GM04504 (cell line): ENCODE data around the gene SAMD14.

ENCODE experiments used
- DNase-seq: peaks from one replicate; pipeline ENCODE4 v3.0.0-alpha.2; 2012; ENCODE audit warnings: low read depth

Gene SAMD14

DNA sequence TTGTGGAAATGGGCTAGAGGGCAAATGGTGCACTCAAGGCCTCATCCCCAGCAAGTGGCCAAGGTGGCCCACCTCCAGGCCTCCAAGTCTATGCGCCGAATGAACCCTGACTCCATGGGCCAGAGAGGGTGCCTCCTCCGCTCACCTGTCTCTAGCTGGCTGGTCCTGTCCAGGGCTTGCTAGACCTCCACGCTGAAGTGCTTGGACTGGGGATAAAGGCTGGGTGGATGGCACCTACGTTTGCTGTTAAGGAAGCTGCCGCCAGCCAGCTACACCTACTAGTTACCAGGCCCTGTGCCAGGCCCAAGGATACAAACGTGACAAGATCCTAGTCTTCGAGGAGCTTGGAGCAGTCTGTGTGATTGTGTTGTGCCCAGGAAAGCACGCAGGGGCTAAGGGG, 35.1 kb upstream of the SAMD14 start:
- DNase-seq = no peak

DNA sequence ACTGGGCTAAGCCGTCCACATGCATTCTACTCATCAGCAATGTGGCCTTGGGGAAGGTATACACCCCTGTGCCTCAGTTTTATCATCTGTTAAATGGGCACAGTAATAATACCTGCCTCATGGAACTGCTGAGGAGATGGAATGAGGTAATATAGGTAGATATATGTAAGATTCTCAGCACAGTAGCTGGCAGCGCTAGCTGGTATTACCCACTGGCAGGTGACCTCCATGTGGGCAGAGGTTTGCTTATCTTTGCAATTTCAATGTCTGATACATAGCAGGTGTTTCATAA, 34.7 kb upstream of the SAMD14 start:
- no peak for DNase-seq

DNA sequence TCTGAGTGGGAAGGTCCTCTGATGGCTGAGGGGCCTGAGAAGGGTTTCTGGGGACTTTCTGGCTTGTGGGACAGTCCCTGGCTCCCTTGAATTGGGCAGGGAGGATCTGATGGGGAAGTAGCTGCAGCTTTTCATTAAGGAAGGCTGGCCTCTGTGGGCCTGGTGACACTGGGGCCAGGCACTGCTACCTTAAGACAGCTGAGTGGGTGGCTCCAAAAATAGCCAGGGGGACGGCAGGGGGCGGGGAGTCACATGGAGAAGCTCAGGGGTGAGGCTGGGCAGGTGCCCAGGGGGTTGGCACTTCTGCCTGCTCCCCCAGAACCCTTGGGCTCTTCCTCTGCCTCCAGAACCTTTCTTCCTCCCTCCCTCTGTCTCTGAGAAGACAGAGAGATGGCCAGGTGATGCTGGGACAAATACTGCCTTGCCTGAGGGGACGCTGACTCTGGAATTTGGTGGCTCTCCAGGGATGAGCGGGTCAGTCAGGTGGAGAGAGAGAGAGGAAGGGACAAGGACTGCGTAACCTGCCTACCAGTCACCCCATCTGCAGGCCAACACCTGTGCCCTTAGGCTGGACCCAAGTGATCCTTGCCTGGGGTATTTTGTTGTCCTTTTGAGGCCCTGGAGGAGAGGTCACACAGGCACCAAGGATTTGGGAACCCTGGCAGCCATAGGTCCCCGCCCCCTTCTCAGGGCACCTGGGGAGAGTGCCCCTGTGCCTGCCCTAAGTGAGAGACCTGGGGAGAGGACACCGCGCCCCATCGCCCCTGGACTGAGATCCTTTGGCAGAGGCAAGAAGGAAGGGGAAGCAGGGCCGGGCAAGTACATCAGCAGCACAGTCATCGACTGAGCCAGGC, 34.1 kb upstream of the SAMD14 start:
- no peak for DNase-seq

DNA sequence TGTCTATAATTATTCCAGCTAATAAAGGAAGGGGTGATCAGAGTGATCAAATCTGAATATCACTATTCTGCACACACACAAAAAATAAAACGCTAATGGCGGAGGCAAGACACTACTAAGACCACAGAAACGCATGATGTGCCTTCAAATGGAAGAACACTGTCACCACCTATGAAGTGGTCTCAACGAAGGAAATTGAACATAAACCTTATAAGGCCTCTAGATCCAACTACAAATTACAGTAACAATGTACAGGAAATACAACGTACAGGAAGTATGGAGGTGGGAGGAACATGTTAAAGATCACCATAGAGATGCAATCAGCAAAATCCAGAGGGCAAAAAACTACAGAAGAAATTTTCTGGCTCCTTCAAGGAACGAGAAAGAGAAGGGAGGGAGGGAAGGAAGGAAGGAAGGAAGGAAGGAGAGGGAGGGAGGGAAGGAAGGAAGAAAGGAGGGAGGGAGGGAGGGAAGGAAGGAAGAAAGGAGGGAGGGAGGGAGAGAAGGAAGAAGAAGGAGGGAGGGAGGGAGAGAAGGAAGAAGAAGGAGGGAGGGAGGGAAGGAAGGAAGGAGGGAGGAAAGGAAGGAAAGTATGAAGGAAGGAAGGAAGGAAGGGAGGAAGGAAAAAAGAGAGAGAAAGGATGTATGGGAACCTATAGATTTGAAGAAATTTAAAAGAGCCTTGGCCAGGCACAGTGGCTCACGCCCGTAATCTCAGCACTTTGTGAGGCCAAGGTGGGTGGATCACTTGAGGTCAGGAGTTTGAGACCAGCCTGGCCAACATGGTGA, 32.7 kb upstream of the SAMD14 start:
- DNase-seq = no peak

DNA sequence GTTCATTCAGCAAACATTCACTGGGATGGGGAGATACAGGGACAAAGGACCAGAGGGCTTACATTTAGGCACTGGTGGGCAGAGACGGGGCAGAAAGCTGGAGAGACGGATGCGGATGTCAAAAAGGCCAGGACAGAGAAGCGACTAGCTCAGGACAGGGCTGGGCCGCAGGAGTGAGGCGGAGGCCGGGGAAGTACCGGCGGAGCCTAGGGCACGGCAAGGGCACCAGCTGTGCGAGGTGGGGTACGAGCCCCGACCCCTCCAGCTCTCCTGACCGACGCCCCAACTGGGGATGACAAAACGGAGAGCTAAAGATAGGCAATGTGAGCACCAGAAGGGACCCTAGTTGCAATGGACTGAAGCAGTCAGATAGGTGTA, 31.9 kb upstream of the SAMD14 start:
- no peak for DNase-seq

DNA sequence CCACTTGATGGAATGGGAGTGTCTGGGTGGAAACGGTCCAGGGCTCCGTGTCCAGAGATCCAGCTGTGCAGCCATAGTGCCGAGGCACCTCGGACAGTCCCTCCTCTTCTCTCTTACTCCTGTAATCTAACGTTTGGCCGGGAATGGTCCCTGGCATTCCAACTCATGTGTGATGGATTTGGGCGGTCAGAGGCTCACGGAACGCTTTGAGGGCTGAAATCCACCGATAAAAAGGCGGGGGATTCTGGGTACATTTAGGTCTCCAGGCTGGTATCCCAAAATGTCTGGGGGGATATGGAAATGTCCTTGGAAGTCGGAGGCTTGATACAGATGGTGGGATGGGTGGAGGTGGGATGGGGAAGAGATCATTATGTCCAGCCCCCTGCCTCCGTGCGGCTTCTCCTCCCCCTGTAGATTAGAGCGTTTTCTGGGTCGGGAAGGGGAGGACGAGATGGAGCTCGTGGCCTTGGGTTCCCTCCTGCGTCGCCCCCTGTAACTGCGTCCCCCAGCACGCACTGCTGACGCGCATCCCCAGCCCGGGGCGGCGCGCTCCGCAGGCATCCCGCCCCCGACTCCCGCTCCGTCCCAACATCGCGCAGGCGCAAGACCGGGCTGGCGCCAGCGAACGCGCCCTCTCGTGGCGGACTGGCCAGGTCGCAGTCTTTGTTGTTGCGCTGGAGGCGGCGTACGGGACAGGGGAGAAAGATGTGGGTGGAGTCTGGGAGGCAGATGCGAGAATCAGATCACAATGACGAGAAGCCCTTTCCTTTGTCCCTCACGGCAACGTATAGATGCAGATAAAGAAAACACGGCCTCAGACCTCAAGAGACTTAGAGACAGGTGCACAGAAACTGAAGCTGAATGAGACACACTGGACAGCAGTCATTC, 31.3 kb upstream of the SAMD14 start:
- peak; percentile 72 for DNase-seq

DNA sequence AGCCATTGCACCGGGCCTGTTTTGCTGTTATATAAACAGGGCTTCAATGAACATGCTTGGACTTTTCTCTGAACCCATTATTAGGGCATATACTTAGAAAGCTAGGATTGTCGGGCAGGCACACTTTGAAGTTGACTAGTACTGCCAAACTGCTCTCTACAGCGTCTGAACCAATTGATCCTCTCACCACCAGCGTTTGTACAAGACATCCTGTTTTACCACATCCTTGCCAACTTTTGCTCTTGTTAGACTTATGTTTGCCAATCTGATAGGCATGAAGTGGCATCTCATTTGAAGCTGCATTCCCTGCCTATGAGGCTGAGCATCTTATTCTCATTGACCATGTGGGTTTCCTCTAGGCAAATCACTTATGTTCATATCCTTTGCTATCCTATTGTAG, 27.9 kb upstream of the SAMD14 start:
- no peak for DNase-seq

DNA sequence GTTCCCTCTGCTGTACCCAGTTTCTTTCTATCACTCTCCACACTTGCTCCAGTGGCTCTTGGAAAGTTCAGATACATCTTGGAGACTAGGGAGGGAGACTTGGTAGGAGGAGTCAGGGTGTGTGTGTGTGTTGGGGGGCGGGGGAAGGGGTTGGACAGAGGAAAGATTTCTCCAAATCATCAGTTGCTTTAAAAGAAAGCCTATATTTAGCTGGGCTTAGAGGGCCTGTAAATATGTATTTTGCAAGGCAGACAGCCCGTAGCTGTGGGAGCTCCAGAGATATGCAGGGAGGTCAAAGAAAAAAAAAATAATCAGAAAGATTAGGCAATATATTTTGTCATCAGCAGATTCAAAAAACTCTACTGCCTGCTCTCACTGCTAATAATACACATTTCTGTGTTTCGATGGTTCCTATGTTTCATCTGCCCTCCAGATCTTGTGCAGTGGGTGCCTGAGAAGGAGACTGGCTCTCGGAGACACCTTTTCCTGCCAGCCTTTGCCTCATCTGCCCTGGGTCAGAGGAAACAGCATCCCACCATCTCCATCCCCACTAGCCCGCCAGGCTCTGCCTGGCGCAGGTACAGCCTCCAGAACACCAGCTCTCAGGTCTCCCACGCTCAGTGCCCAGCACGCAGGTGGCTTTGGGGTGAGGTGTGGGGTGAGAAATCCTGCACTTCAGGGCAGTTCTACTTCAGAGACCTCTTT, 25.3 kb upstream of the SAMD14 start:
- DNase-seq = no peak

DNA sequence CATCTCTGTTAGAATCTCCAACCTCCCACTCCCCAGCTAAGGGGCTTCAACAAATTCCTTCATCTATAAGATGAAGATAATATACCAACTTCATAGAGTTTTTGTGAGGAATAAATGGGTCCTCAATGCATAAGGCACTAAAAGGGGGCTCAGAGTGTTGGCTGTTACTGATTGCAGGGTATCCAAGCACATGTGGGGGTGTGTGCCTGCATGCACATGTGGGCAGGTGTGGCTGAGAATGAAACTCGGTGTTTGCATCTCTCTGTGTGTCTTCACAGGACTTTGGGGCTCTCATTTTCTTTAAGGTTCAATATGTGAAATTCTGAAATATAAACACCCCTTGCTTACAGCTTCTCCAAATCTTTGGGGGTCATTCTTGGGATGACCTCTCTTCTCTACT, 24.6 kb upstream of the SAMD14 start:
- no peak for DNase-seq

DNA sequence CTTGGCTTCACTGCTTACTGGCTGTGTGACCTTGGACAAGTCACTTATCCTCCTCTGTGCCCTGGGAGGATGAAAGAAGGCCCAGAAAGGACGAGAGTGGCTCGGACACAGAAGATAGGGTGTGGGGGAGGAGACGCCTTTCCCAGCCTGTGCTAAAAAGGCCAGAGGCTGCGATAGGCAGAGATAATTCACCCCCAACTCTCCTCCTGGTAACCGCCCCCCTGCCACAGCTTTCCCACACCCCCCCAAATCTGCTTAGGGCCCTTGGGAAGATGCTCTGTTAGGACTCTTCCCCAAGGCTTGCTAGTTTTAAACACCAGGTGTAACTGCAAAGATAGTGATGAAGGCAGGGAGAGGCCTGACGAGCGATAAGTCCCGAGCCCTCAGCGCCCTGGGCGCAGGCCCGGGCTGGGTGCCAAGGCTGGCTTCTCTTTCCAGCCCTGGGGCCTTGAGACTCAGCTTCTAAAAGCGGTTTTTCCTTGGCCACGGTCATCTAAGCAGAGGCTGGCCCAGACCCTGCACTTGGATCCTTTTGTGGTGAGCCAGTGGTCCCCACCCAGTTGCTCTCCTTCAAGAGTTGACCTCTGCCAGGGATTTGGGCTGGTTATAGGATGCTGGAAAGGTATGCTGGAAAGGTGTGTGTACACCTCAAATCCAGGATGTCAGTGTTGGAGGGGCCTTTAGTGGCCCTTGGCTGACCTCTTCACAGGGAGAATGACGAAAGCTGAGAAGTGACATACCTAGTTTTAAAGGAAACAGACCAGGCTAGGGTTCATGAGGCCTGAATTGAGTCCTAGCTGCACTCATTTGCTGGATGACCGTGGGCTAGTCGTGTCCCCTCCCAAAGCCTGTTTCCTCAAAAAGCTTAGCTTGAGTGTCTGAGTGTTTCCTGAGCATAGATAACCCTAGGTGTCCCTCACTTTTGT, 24.0 kb upstream of the SAMD14 start:
- DNase-seq = no peak

DNA sequence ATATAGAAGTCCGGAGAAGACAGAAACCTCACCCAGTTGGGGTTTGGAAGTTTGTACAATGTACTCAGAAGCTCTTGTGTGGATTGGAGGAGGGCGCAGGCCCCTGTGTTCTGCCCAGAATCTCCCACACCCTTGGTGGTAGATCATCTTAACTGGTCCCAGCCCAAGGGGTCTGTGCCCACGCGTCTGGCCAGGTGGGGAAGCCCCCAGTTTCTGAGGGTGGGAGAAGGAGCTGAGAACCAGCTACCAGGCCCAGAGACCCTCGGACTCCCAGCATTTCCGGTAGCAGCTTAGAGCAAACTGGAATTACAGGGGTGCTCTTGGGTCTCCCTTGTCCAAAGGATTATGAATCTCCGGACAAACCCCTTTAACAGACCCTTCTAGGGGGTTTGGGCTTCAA, 22.8 kb upstream of the SAMD14 start:
- DNase-seq = no peak

DNA sequence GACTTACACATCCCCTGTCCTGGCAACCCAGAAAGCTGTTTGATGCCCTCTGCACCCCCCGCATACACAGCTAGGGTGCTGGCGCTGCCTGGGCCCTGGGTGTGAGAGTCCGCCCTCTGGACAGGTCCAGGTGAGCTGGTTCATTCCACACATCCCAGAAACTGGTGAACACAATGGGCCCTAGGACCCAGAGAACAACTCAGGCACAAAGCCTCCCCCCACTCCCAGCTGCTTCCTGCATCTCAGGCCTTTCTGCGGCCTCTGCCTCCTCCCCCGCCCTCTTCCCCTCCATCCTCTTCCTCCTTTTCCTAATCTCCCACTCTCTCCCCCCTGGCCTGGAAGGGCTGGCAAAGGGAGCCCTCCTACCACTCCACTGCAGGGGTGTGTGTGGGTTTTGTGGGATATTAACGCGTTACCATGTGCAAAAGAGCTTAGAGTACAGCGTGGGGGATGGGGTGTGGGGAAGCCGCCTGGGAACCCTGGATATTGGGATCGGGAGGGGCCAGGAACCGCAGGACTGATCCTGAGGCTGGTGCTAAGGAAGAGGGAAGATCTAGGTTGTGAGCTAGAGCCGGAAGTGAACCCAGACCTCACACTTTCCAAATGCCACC, 22.1 kb upstream of the SAMD14 start:
- peak; percentile 72 for DNase-seq

DNA sequence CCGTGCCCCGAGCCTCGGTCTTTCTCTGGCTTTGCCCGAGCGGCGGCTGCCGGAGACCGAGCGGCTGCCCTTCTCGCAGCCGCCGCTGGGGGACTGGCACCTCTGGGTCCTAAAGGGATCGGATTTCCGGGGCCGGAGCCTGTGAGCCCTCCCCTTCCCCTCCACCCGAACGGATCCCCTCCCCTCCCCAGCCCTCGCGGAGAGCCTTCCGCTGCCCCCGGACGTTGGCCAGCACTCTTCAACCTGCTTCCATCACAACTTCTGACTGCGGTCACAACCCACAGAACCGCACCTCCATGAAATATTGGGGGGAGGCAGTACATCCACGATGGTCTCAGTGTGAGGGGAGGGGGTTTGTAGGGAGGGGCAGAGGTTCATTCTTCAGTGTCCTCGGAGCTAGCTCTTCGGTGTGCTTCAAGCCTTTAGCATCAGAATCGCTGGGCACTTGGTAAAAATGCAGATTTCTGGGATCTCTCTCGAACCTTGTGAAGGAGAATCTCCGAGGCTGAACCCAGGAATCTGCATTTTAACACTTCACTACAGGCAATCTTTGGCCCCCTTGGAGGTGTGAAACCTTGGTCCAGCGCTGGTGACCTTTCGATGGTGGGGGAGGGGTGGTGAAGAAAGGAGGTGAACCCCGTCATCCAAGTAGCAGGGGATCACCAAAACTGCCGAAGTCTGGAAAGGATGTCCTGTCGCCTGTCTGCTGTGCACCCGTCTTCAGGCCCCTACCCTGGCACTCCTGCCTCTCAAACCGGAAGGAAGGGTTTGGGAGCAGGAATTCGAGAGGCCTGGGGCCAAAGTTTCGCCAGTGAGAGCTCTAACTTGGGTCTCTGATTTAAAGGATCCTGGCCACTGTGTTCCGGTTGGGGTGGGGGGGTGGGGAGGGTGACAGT, 21.3 kb upstream of the SAMD14 start:
- peak; percentile 80 for DNase-seq

DNA sequence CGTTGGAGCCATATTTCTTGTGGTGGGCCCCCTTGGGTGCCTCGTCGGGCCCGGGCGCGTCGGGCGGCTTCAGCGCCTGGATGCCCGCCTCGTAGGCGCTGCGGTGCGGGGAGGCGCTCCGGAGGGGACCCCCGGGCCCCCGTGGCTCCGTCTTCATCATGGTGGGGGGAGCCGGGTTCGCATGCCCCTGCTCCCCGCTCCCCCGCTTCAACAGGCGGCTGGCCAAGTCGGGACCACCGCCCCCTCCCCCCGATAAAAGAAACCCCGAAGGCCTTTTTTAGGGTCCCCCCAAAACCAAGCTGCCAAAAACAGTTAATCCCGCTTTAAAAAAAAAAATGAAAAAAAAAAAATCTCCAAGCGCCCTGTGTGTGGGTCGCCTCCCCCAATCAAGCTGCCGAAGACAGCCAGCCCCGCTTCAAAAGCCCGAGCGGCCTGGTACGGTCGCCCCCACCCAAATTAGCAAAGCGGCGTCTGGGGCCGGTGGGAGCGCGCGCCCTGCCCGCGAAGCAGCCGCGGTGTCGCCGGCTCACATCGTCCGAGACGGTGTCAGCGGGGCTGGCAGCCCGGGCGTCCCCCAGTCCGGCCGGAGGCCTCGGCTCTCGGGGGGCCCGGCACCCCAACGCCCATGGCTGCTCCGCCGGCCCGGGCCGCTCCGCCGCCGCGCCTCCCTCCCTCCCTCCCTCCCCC, 20.5 kb upstream of the SAMD14 start, which contains the start of gene PPP1R9B:
Gene PPP1R9B (minus strand): TSS at position 324 of the 687 bp plus-strand sequence. CDS start 164 bp downstream, at position 160.
- DNase-seq = no peak

DNA sequence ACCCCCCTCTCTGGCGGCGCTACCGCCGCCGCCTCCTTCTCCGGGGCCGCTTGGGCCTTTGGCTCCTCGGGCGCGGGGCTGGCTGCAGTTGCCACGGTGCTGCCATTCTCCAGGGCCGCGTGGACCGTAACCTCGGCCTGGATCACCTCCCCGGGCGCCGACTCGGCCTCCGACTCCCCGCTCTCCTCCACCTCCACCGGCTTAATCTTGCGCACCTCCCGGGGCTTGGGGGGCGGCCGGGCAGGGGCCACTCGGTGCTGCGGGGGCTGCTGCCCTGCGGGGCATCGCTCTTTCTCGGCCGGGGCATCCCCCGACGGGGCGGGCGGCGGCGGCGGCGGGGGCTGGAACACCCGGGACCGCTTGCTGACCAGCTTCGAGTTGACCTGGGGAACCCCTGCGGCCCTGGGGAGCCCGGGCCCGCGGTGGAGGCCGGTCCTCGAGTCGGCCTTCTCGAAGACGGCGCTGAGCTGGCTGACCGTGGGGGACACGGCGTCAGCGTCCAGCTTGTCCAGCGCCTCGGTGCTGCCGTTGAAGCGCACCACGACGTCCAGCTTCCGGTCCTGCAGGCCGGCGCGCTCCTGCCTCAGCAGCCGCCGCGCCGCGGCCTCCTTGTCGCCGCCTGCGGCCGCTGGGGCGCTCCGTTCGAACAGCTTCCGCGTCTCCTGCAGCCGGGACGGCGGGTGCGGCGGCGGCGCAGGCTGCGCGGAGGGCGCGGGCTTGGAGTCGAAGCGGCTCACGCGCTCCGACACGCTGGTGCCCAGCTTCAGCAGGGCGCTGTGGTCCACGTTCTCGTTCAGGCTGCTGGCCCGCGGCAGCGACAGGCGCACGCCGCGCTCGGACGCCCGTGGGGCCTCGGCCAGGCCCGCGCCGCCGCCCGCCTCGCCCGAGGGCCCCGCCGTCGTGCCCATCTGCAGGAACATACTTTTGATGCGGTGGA, 19.7 kb upstream of the SAMD14 start:
- no peak for DNase-seq

DNA sequence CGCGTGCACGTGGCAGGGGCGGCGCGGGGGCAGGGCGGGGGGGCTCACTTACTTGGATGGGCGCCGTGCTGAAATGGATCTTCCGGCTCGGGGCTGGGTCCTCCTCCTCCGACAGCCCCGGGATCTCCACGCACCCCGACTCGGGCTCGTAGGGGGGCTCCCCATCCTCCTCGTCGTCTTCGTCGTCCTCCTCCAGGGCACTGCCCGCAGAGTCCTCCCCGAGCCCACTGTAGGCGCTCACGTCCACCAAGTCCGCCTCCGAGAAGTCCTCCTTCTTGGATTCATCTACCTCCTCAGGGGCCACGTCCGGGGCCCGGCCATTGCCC, 19.1 kb upstream of the SAMD14 start:
- DNase-seq = no peak

DNA sequence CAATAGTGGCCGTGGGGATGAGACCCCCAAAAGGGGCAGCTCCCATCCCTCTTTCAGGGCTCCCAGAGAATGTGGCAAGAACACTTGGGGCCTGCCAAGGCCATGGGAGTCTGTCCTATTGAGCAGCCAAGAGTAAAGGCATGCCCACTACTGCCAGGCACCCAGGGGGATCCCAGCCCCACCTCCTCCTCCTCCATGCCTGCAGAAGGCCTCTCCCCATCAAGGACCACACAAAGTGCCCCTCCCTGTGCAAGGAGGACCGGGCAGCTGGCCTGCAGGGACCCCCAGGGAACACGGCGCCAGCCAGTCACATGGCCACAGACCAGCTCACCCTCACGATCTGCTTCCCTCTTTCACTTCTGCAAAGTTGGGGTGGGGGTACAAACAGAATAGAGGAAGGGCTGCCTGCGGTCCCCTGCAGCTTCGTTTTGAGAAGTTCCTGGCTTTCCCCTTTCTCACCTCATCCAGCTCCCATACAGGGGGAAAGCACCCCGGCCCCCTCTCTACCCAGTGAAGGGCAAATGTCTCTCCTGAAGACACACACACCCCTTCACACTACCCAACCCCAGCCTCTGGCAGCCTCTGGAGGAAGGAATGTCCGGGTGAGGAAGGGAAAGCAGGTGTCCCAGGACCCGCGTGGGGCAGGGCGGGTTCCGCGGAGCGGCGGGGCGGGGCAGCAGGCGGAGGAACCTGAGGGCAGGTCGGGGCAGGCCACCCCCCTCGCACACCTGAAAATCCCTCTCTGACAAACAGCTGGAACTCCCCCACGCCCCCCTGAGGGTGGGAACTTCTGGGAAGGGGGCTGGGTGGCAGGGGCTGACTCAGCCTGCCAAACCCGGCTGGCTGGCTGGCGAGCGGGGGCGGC, 18.5 kb upstream of the SAMD14 start:
- no peak for DNase-seq
